Spleen (tissue), 7 donors: ENCODE results near the gene ATP5F1A.

Experiments
- POLR2A ChIP-seq, 3 donors: fragments of 450-650 bp; IDR thresholded peaks; one replicate each; pipeline ENCODE4 v1.5.1; 2017; ENCODE audit warnings: antibody characterized with exemption in 3 of 3, mild to moderate bottlenecking in 1 of 3
- TF ChIP-seq, protein P1 (sequence below), 11 experiments: fragments of 200-600 bp in 7 of 11; fragments of 450-650 bp in 4 of 11; sonication (generic) in 4 of 11; IDR thresholded peaks in 8 of 11; conservative IDR thresholded peaks in 3 of 11; 1 replicate in 7 of 11; 2 replicates in 4 of 11; pipeline versions ENCODE4 v1.4.0 to v1.8.0; 2016 to 2021; ENCODE audit warnings: antibody characterized with exemption in 11 of 11, inconsistent platforms in 4 of 11, mild to moderate bottlenecking in 1 of 11
- donor health status: DM: no; HTN: no; CAD: no; lungs with moderate emphysema.
- donor health status: DM: no; HTN: no; CAD: no.
- donor health status: DM: no; HTN: no; CAD: no.

GRCh38 chr18:46099463-46099862, 1.4 kb upstream of the ATP5F1A start:
- TF ChIP-seq POLR2A (IDR thresholded peaks at IDR 0.05): no peak
- TF ChIP-seq, protein P1, sequence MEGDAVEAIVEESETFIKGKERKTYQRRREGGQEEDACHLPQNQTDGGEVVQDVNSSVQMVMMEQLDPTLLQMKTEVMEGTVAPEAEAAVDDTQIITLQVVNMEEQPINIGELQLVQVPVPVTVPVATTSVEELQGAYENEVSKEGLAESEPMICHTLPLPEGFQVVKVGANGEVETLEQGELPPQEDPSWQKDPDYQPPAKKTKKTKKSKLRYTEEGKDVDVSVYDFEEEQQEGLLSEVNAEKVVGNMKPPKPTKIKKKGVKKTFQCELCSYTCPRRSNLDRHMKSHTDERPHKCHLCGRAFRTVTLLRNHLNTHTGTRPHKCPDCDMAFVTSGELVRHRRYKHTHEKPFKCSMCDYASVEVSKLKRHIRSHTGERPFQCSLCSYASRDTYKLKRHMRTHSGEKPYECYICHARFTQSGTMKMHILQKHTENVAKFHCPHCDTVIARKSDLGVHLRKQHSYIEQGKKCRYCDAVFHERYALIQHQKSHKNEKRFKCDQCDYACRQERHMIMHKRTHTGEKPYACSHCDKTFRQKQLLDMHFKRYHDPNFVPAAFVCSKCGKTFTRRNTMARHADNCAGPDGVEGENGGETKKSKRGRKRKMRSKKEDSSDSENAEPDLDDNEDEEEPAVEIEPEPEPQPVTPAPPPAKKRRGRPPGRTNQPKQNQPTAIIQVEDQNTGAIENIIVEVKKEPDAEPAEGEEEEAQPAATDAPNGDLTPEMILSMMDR (IDR thresholded peaks at IDR 0.05 in 8 of 11, conservative IDR thresholded peaks at IDR 0.05 in 3 of 11): no peak
